ENCODE data around the gene POLR1H.
A peak's percentile ranks its signal among the peaks of the same experiment; 100 is the strongest.

Gene POLR1H

DNA sequence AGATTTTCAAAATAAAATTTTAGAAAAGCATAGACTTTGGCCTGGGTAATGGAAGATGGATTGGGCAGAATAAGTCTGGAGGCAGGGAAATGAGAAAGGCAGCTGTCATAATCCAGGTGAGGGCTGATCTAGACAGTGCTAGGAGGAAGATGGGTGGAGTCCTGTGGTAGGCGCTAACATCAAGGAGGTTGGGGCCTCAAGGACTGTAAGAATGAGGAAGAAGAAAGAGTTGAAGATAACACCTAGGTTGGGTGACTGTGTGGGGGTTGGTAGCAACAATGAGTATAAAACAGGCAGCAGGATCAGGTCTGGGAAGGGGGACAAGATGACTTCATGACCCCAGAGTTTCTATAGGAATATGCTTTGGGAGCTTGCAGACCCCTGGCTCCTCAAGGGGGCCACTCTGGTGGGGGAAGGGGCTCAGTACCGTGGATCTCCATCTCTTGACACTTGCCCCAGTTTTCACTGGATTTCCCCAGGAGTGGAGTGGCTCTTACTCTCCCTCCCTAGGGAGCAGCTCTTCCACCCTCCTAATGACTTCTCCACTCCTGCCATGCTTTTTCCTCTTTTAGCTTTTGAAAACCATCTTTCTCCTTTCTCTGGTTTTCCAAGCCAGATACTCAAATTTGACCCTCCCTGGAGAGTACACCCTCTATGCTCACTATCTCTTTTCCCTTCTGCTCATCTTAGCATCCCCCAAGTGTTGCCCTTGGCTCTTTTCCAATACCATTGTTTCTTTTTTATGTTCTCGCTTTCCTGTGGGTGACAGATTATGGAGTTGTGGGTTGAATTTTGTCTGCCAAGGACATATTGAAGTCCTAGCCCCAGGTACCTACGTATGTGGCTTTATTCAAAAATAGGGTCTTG is 37.1 kb downstream of the POLR1H start:
- DNase-seq = no peak

DNA sequence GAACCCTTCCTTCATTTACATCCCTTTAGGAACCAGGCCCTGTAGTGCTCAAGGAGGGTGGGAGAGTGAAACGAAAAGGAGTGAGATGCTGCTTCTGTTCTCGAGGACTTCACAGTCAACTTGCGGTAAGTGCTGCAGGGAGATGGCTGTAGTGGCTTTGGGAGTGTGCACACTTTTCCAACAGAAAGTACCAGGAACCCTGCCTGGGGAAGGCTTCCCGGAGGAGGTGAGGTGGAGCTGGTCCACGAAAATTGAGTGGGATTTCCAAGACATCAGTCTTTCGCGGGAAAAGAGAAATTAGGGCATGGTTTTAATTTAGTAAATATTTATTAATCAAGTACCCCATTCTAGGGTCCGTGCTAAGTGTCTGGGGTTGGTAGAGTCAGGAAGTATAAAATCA is 39.1 kb downstream of the POLR1H start:
- no peak for DNase-seq

GRCh38 chr6:30100585-30101443 is 39.7 kb downstream of the POLR1H start:
- DNase-seq = peak; percentile 22

DNA sequence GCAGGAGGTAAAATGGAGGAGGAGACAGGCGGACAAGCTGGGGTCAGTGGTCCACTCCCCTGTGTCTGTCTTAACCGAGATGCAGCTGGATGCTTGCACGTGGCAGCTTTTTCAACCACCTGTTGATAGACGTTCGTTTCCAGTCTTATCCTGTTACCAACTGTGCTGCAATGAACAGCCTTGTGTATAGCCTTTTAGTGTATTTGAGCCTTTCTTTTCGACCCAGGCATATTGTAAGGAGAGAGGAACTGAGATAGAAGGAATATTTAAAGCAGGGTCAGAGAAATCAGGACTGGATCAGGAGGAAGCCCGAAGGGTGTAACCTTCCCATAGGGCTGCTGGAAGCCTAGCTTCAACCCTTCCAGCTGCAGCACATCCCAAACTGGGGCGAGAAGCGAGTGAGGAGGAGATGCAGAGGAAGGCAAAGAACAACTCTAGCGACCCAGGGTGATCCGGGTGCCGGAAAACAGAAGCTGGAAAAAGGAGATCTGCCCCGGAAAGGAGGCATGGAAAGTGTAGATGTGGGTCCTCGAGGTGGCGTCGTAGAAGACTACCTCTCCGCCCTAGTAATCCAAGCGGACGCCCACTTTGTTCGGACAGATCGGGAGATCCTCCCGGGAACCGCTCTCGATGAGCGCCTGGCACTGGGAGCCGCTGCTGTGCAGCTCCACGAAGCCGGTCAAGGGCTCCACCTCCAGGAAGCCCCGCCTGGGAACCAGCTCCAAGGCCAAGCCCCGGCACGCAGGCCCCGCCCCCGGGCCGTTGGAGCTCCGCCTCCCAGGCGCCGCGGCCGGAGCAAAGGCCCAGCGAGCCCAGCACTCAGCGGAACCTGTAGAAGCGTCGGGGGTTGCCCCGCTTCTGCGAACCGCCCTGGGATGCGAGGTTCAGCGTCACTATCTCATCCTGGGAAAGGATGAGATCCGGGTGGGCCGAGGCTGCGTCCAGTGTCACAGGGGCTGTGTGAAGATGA is 40.7 kb downstream of the POLR1H start:
- DNase-seq = peak; percentile 68

DNA sequence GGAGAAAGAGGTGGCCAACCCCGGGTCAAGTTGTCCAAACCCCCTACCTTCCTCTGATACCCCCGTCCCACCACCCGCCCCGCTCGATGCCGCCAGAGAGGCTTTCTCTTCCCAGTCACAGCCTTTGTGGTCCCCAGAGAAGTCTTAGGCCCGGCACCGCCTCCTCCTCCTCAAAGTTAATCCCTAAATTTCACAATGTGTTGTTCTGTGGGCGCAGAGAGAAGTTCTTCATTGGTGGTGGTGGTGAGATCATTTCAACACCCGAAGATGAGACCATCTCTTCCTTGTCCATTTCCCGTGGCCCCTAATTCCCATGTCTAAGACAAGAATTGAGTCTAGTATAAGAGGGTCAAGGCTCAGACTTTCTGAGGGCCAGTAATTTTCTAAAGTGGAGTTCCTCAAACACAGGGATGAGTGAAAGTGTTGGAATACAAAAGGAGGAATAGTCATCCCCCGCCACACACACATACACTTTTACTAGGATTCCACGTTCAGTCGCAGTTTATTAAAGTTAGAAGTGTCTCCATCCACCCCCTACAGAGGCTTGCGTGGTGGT is 41.4 kb downstream of the POLR1H start:
- no peak for DNase-seq

DNA sequence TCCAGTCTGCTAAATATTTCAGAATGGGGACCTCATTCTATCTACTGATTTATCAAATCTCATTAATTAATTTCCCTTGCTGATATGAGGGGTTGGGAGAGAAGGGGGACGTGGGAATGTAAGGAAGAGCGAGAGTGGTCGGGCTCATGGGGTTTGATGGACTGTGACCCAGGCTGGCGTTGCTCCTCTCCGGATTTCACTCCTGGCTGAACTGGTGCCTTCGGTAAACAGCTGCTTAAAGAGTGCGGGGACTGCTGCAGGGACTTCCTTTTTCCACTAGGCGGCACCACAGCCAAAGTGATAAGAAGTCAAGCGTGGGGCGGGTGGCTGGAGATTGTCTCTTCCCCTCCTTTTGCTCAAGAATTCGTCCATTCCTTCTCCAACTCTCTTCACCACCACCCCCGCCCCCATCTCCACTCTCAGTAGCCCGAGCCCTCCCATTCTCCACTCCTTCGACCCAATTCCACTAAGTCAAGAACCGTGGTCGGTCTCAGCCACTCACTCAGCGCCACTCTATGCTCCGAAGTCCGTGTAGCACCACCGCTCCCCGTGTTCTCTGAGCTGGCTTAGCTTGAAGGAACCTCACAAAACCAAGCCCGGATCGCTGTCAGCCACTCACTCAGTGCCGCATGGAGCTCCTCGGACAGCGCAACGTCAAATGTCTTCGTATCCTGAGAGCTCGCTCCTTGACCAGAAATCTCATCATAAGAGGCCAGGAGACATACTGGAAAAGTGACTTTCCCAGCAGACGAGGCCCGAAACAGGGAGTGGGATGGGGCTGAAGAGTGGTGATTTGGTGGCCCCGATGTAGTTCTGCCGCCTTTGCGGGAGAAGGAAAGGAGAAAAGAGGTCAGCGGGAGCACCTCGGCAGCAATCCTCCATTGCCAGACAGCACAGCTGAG is 42.2 kb downstream of the POLR1H start:
- peak; percentile 83 for DNase-seq

- no peak for DNase-seq
Measured at GRCh38 chr6:30103872-30104179, 42.8 kb downstream of the POLR1H start.

- no peak for DNase-seq
Measured at GRCh38 chr6:30104661-30105060, 43.6 kb downstream of the POLR1H start.

- DNase-seq = no peak
Measured at GRCh38 chr6:30111266-30111856, 50.3 kb downstream of the POLR1H start.

DNA sequence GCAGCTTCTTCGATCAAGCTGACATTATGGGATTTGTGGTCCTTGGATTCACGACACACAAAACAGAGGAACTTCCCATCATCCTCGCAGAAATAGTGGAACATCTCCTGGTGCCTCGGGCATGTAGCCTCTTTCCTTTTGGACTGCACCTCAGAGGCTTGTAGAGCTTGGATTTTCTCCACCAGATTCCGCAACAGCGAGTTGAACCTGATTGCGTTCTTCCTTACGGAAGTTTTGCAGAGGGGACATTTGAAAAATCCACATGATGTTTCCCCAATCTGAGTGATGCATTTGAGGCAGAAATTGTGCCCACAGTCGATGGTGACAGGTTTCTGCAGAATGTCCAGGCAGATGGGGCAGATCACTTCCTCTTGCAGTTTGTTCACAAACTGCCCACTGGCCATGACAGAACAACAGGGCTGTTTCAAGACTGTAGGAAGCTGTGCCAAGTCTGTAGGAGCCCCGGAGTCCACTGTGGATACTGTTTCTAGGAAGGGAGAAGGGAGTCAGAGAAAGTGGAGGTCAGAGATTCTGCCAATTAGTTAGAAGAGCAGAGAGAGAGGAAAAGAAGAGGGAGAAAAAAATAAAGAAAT is 51.4 kb downstream of the POLR1H start:
- DNase-seq = no peak

DNA sequence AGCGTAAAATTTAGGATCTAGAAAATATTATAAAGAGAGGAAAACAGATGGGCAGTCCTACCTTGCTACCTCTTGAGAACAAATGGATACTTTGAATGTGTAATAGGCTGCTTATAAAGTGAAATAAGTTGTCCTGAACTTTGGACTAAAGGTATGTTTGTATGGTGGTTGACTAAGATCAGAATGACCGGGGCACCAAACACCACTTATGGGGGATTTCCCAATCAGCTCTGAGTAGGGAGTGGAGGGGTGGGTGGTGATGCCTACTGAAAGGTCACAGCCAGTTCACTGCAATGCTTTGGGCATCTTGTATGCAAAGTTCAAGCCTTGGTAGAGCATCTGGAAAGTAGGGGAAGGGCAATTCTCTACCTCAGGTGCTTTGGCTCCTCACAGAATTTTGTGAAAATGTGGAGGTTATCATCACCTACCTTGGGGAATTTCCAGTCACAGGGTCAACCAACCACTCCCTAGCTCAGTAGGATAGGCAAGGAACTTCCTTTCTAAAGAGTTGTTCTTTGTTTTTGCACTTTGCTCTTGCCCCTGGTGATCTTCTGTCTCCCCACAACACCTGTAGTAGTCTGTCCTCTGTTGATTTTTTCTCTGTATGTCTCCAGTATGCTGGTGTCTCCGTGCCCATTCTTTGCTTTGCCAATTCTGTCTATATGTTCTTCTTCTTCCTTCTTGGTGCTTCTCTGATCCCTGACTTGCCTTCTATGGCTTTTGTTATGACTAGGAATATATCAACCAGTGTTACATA is 52.1 kb downstream of the POLR1H start, which contains the start of gene TRIM31:
TSS of gene TRIM31 (minus strand) at position 88 of the 757 bp plus-strand sequence. CDS start 285 bp downstream, outside the sequence.
- DNase-seq = no peak

DNA sequence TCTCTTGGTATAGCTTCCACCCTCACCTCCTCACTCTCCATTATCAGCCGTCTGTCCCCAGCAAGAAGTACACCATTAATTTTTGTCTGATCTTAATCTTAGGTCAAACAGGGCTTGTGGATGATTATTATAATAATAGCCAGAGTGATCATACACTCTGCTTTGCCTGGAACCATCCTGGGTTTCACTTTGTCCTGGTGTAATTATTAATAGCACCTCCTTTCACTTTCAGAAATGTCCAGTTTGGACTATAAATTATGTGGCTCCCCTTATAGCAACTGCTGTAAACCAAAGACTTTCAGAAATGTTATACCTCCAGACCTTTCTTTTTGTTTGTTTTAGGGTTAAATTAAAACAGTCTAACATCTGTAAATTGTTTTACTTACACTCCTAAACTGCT is 52.8 kb downstream of the POLR1H start:
- DNase-seq = no peak
